HFFc6 (cell line): ENCODE data around the gene CACNA1D. TPM values are rescaled to one million over a fixed set of nuclear protein-coding genes. Genes with fewer than 3 reads are reported as not detected.

Source experiments
- DNase-seq: peaks from one replicate; pipeline ENCODE4 v3.0.0-alpha.2; 2018
- H3K27ac Mint-ChIP-seq: 2 replicates; pipeline ENCODE4 v1.8.0; 2020; ENCODE audit warnings: mild to moderate bottlenecking, mixed read lengths
- H3K27me3 Mint-ChIP-seq: 2 replicates; pipeline ENCODE4 v1.8.0; 2021; ENCODE audit warnings: mild to moderate bottlenecking, moderate library complexity, mixed read lengths; ENCODE audit not compliant: insufficient read depth
- H3K36me3 Mint-ChIP-seq: 2 replicates; pipeline ENCODE4 v1.8.0; 2021; ENCODE audit warnings: low read depth, mixed read lengths
- H3K4me1 Mint-ChIP-seq: 2 replicates; pipeline ENCODE4 v1.8.0; 2020; ENCODE audit warnings: low read depth, mixed read lengths
- H3K4me3 Mint-ChIP-seq: 2 replicates; pipeline ENCODE4 v1.8.0; 2020; ENCODE audit warnings: mild to moderate bottlenecking, moderate library complexity, mixed read lengths
- H3K9me3 Mint-ChIP-seq: 2 replicates; pipeline ENCODE4 v1.8.0; 2020; ENCODE audit warnings: mild to moderate bottlenecking, mixed read lengths
- CTCF ChIP-seq: fragments of 200-600 bp; sonication (generic); IDR thresholded peaks from 2 replicates; pipeline ENCODE4 v1.5.0; 2021; ENCODE audit warnings: antibody characterized with exemption, mild to moderate bottlenecking
- total RNA-seq, 6 experiments: library from RNA; stranded (reverse); fragmentation: NEBNext Ultra II Directional; extraction: Animal tissue kit (Norgen Biotek cat#: 25700); gene quantifications; 2 replicates in 1 of 6; 3 replicates in 5 of 6; pipeline ENCODE4 v1.2.3, GENCODE V29; 2021

Gene CACNA1D
- total RNA-seq, 6 experiments from 2014 or later = 0.09 TPM; not detected in 5

DNA sequence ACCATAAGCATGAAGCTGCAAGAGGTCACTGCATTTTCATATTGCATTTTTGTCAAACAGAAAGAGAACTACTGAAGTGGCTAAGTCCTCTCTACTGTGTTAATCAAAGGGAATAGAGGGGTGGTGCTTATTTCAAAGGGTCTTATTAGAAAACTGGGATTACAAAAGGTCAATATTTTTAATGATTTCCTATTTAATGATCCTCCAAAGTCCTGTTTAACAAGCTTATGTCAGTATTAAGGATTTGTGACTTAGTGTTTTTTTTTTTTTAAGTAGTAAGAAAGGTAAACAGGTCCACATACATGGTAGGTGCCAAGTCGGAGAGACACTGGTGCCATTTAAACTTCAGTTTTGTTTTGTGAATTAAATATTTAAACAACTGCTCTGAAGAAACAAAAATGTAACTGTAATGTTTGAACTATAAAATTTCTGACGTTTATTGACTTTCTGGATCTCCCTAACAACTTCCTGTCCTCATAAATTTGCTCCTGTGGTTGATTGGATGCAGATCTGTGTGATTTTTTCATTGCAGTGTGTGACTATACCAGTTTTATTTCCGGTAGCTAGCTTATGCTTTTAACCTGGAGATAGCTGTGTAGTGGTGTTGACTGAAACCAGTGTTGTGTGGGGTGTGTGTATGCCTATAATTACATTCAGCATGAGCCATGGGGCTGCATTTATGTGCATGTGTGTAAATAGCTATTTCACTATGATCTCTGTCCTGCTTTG lies 8.6 kb upstream of the CACNA1D start:
- Mint-ChIP-seq H3K4me1 (no peaks in the 10 kb centered on the region), H3K4me3 (no peak overlapping the region), H3K27ac (no peak overlapping the region), H3K36me3 (no peaks in the 10 kb centered on the region), H3K9me3 (no peaks in the 10 kb centered on the region), H3K27me3 (peaks cover 5% of the 10 kb centered on the region)
- DNase-seq = no peak
- no peak for TF ChIP-seq CTCF

DNA sequence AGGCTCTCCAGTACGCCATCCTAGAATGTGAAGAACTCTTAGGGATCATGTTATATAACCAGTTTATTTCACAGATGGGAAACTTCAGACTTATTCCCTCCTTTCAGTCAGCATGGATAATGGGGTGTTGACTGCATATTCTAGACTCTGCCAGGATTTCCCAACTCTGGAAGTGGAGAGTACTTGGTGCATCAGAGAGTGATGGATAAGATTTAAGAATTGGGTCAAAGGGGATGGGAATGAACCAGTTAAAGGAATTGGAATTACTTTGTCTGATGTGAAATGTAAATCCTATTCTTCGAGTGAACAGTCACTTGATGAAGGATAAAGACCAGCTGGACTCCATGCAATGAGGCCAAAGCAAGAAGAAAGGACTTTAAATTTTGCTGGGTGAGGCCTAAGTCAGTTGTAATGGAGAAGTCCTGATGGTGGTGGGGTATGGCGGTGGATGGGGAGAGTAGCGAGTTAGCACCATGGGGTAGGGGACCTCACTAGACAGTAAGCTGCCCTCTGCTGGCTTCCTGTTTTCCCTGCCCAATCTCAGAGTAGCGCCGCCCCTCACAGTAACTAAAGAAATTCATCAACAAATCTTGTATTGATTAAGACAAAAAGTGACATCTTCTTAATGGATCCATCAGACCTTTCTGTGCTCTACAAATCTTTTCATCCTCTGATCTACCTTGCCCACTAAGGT lies 7.3 kb upstream of the CACNA1D start:
- Mint-ChIP-seq H3K4me1 (no peaks in the 10 kb centered on the region), H3K27me3 (peaks cover 6% of the 10 kb centered on the region), H3K27ac (no peak overlapping the region), H3K9me3 (no peaks in the 10 kb centered on the region), H3K36me3 (no peaks in the 10 kb centered on the region), H3K4me3 (no peak overlapping the region)
- no peak for DNase-seq
- TF ChIP-seq CTCF = no peak

GRCh38 chr3:53489386-53489785 lies 5.0 kb upstream of the CACNA1D start:
- H3K4me1 Mint-ChIP-seq = no peaks in the 10 kb centered on the region
- H3K9me3 Mint-ChIP-seq = no peaks in the 10 kb centered on the region
- H3K27me3 Mint-ChIP-seq = peaks cover 21% of the 10 kb centered on the region
- no peak for DNase-seq
- H3K36me3 Mint-ChIP-seq = no peaks in the 10 kb centered on the region
- H3K27ac Mint-ChIP-seq = no peak overlapping the region
- no peak for TF ChIP-seq CTCF
- no peak overlapping the region for H3K4me3 Mint-ChIP-seq

DNA sequence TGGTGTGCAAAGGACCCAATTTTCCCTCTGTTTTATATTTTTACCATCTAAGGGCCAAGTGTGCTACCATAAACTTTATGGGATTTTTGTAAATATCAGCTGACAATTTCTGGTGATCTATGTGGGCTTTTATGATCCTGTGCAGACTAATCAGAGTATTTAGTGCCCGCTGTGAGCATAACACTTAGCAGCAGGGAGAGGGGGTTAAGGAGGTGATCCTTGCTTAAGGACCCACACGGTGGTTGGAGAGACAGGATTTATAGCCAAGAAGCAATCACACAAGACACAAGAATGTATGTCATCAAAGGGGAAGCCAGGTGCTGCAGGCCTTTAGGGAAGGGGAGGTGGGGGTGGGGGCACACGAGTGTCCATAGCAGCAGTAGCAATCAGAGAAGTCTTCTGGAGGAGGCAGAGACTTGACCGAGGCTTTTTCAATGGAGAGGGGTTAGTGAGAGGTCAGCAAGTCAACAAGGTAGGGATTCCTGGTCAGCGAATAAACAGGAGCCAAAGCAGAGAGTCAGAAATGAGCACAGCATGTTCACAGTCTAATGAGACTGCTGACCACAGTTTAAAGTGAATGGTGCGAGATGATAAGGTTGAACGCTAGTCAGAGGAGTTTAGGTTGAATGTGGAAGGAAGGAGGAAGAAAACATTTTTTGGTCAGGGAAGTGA lies 4.5 kb upstream of the CACNA1D start:
- H3K27ac Mint-ChIP-seq = no peak overlapping the region
- no peaks in the 10 kb centered on the region for H3K9me3 Mint-ChIP-seq
- no peak for DNase-seq
- H3K27me3 Mint-ChIP-seq = peaks cover 21% of the 10 kb centered on the region
- H3K36me3 Mint-ChIP-seq = no peaks in the 10 kb centered on the region
- TF ChIP-seq CTCF = no peak
- no peaks in the 10 kb centered on the region for H3K4me1 Mint-ChIP-seq
- no peak overlapping the region for H3K4me3 Mint-ChIP-seq

DNA sequence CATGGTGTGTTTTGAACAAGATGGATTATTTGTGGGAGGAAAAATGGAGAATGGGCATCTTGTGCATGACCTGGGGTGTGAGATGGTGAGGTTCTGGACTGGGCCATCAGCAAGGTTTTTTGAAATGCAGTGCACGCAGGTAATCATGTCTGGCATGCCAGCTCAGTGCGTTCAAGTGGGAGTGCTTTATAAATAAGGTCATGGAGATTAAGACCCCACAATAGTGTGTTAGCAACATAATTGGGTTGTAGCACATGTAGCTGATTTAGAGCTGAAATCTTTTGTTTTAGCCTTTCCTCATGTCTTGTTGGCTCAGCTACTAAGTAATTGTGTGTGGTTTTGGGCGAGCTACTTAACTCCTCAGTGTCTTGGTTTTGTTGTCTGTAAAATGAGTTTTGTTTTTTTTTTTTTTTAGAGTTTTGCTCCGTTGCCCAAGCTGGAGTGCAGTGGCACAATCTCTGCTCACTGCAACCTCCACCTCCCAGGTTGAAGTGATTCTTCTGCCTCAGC lies 3.9 kb upstream of the CACNA1D start:
- Mint-ChIP-seq H3K4me1 (no peaks in the 10 kb centered on the region), H3K36me3 (no peaks in the 10 kb centered on the region), H3K4me3 (no peak overlapping the region), H3K27me3 (peaks cover 21% of the 10 kb centered on the region), H3K9me3 (no peaks in the 10 kb centered on the region), H3K27ac (no peak overlapping the region)
- no peak for DNase-seq
- TF ChIP-seq CTCF = no peak
